ENCODE data around the gene PYROXD2.

PYROXD2 gene

GRCh38 chr10:98433371-98433770 lies 18.4 kb upstream of the PYROXD2 start:
- TF ChIP-seq ZNF70 (CRISPR knock-in tag; IDR thresholded peaks at IDR 0.05) (no peak), TOX (CRISPR knock-in tag; IDR thresholded peaks at IDR 0.05; ENCODE audit: borderline replicate concordance) (no peak), ESRRG (CRISPR knock-in tag; IDR thresholded peaks at IDR 0.05) (no peak)

GRCh38 chr10:98432330-98432729 lies 17.3 kb upstream of the PYROXD2 start:
- ATAC-seq: no peak
- TF ChIP-seq CSDC2 (CRISPR knock-in tag; IDR thresholded peaks at IDR 0.05): no peak
- TF ChIP-seq BACH2 (CRISPR knock-in tag; IDR thresholded peaks at IDR 0.05; ENCODE audit: borderline replicate concordance): no peak
- TF ChIP-seq ZFP30 (CRISPR knock-in tag; IDR thresholded peaks at IDR 0.05): no peak
- no peak for TF ChIP-seq PATZ1 (CRISPR knock-in tag; IDR thresholded peaks at IDR 0.05; ENCODE audit: borderline replicate concordance)
- no peak for TF ChIP-seq SNAI2 (CRISPR knock-in tag; IDR thresholded peaks at IDR 0.05)
- no peak for TF ChIP-seq POU6F1 (CRISPR knock-in tag; IDR thresholded peaks at IDR 0.05; ENCODE audit: borderline replicate concordance, low read depth)
- TF ChIP-seq TOX (CRISPR knock-in tag; IDR thresholded peaks at IDR 0.05; ENCODE audit: borderline replicate concordance): no peak
- TF ChIP-seq ZNF8 (CRISPR knock-in tag; IDR thresholded peaks at IDR 0.05): no peak
- no peak for TF ChIP-seq CSRNP3 (CRISPR knock-in tag; IDR thresholded peaks at IDR 0.05)
- TF ChIP-seq RARB (CRISPR knock-in tag; IDR thresholded peaks at IDR 0.05): no peak

More at GRCh38 chr10:98433371-98433770, 18.4 kb upstream of the PYROXD2 start:
- ATAC-seq: no peak

GRCh38 chr10:98431016-98431415 lies 16.0 kb upstream of the PYROXD2 start:
- no peak for ATAC-seq
- no peak for TF ChIP-seq SNAI2 (CRISPR knock-in tag; IDR thresholded peaks at IDR 0.05)
- TF ChIP-seq CREB5 (CRISPR knock-in tag; IDR thresholded peaks at IDR 0.05; ENCODE audit: low read depth): no peak
- TF ChIP-seq ESRRG (CRISPR knock-in tag; IDR thresholded peaks at IDR 0.05): no peak
- no peak for TF ChIP-seq BACH2 (CRISPR knock-in tag; IDR thresholded peaks at IDR 0.05; ENCODE audit: borderline replicate concordance)
- no peak for TF ChIP-seq TSHZ2 (CRISPR knock-in tag; IDR thresholded peaks at IDR 0.05)
- no peak for TF ChIP-seq ZFP30 (CRISPR knock-in tag; IDR thresholded peaks at IDR 0.05)
- TF ChIP-seq ZNF70 (CRISPR knock-in tag; IDR thresholded peaks at IDR 0.05): no peak
- no peak for TF ChIP-seq PATZ1 (CRISPR knock-in tag; IDR thresholded peaks at IDR 0.05; ENCODE audit: borderline replicate concordance)
- TF ChIP-seq RARB (CRISPR knock-in tag; IDR thresholded peaks at IDR 0.05): no peak
- no peak for TF ChIP-seq GLIS3 (CRISPR knock-in tag; IDR thresholded peaks at IDR 0.05)
- no peak for TF ChIP-seq ARNTL (CRISPR knock-in tag; IDR thresholded peaks at IDR 0.05; ENCODE audit: borderline replicate concordance, low read depth)

Measured in SK-N-SH treated with all-trans-retinoic acid at 6 μM for 48 hours (cell line).